ENCODE measurements around the gene BAG5. TPM values are rescaled to one million over a fixed set of nuclear protein-coding genes. Genes with fewer than 3 reads are reported as not detected.

BAG5 gene
- total and polyA plus RNA-seq, 2 of the 4 experiments (the other 2 are of a cell fraction): 6.7 to 22.2 TPM

- TF ChIP-seq ELK1 (IDR thresholded peaks at IDR 0.05; ENCODE audit: borderline replicate concordance, low read depth, low read length): no peak
Observed at GRCh38 chr14:103509864-103510723, 52.4 kb downstream of the BAG5 start (continued).

DNA sequence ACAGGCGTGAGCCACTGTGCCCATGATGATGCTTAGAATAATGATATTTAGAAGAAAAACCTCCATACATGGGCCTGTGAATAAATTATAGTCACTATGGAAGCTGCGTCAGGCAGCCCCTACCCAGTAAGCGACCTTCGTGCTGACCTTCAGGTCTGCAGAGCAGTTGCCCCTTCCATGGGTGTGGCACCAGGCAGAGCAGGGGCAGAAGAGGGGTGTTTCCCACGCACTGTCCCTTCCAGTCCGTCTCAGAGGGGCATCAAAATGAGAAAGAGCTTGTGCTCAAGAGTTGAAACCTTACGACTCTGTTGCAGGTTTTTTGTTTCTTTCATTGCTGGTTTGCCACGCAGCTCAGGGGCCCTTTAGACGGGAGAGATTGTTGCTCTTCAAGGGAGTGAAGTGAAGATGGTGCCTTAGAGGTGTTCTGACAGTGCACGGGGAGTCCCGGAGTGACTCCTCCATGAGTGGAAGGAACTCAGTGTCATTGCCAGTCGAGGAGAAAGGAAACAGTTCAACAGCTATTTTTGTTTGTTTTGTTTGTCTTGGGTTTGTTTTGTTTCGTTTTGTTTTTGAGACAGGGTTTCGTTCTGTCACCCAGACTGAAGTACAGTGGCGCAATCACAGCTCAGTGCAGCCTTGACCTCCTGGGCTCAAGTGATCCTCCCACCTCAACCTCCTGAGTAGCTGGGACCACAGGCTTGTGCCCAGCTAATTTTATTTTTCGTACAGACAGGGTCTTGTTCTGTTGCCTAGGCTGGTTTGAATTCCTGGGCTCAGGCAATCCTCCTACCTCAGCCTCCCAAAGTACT, 53.7 kb downstream of the BAG5 start:
- Histone ChIP-seq H3K27ac (ENCODE audit: insufficient read depth, low read length) (no peak overlapping the region), H3K56ac (ENCODE audit: extremely low read depth, insufficient read depth, low read length) (no peak overlapping the region), H2BK15ac (ENCODE audit: low read depth, low read length) (no peak overlapping the region), H3K27me3 (ENCODE audit: control insufficient read depth, insufficient read depth, low read length) (no peaks in the 10 kb centered on the region), H4K20me1 (ENCODE audit: insufficient read depth, low read length) (peaks cover 13% of the 10 kb centered on the region), H4K91ac (ENCODE audit: insufficient read depth, low read depth, low read length) (no peak overlapping the region), H2BK120ac (ENCODE audit: low read depth, low read length) (no peak overlapping the region), H3K4me2 (ENCODE audit: low read depth, low read length) (no peak overlapping the region), H4K8ac (ENCODE audit: low read depth in 2 of 2, low read length in 2 of 2) (no peak overlapping the region), H3K14ac (replicated peaks; ENCODE audit: low read depth, low read length) (no peak overlapping the region), H2BK5ac (ENCODE audit: low read depth, low read length, poor library complexity, severe bottlenecking) (no peak overlapping the region), H2AK5ac (ENCODE audit: low read depth, low read length) (no peak overlapping the region), H3K18ac (ENCODE audit: low read depth, low read length) (no peak overlapping the region), H3K79me1 (ENCODE audit: low read depth in 1 of 2, low read length in 2 of 2) (peaks cover 3 to 29% of the 10 kb centered on the region in 2 experiments), H4K5ac (ENCODE audit: low read depth, low read length) (no peak overlapping the region), H2BK20ac (ENCODE audit: low read depth, low read length) (no peak overlapping the region), H2AFZ (replicated peaks; ENCODE audit: low read length, poor library complexity) (no peak overlapping the region), H2AK9ac (replicated peaks; ENCODE audit: low read depth, low read length, poor library complexity) (peak overlapping the region; percentile 37), H3K23ac (ENCODE audit: low read depth, low read length) (no peak overlapping the region), H3K36me3 (ENCODE audit: control insufficient read depth, insufficient read depth, low read length) (peaks cover 50% of the 10 kb centered on the region), H3K4me1 (ENCODE audit: control insufficient read depth, insufficient read depth, low read length) (peaks cover 4% of the 10 kb centered on the region; the same call in 1 of the 2 replicates), H3K4ac (ENCODE audit: low read depth, low read length) (no peak overlapping the region), H3K4me3 (ENCODE audit: insufficient read depth, low read depth, low read length) (no peak overlapping the region), H3K9me3 (ENCODE audit: control insufficient read depth, insufficient read depth, low read length) (no peaks in the 10 kb centered on the region), H3K9me1 (ENCODE audit: insufficient read depth, low read length) (0 out of 2 replicates have a peak, but pooled peaks cover 3% of the 10 kb centered on the region), H3K9ac (ENCODE audit: low read depth, low read length) (no peak overlapping the region)
- DNase-seq (no peak), ATAC-seq (ENCODE audit: low read depth) (no peak)
- no peak for TF ChIP-seq FOS (IDR thresholded peaks at IDR 0.05; ENCODE audit: low read depth, low read length)
- TF ChIP-seq RAD21 (IDR thresholded peaks at IDR 0.05; ENCODE audit: low read length): no peak
- no peak for TF ChIP-seq CTCF (conservative IDR thresholded peaks at IDR 0.05; ENCODE audit: low read depth, low read length)
- in situ Hi-C loops (cut with MboI; ENCODE audit: low sequenced_read_pairs): no loop called here
- BruUV-seq (replicated peaks): no TSS peak
- dilution Hi-C loops (cut with HindIII; ENCODE audit: low sequenced_read_pairs, unreplicated experiment): no loop called here
- WGBS, 2 experiments (ENCODE audit: extremely low coverage in 2 of 2, insufficient read length in 1 of 2): 100% methylated on average over 6 of the region's 16 CpGs; no CpG with 5 or more reads in 1 of the 2 experiments
- CTCF ChIA-PET: no interaction called here
- POLR2A ChIA-PET (ENCODE audit: unreplicated experiment): no interaction called here
- intact Hi-C loops (cut with micrococcal nuclease): no loop called here
